ENCODE data around the gene UVSSA.

UVSSA gene

DNA sequence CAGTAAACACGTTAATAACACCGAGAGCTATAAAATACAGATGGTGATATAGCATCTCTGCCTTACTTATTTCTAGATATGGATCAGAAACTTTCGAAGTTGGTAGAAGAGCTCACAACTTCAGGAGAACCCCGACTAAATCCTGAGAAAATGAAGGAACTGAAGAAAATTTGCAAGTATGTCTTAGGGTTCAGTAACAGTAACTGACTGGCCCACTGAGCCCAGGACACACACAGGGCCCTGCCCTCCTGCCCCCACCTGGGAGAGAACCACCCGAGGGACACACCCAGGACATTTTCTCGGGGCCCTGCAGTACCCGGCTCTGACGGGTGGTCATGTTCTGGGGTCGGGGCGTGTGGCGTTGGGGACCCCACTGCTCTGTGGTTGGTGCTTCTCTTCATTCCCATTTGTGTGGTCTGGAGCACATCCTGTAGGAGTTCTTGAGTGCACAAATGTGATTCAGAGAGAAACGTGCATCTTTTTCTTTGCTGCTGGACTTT, 1.1 kb downstream of the UVSSA start:
- peak overlapping the region; percentile 75 for H3K4me3 ChIP-seq (ENCODE audit: low read depth, low read length)
- DNase-seq (ENCODE audit: low read depth) = no peak
- TF ChIP-seq, protein P1, sequence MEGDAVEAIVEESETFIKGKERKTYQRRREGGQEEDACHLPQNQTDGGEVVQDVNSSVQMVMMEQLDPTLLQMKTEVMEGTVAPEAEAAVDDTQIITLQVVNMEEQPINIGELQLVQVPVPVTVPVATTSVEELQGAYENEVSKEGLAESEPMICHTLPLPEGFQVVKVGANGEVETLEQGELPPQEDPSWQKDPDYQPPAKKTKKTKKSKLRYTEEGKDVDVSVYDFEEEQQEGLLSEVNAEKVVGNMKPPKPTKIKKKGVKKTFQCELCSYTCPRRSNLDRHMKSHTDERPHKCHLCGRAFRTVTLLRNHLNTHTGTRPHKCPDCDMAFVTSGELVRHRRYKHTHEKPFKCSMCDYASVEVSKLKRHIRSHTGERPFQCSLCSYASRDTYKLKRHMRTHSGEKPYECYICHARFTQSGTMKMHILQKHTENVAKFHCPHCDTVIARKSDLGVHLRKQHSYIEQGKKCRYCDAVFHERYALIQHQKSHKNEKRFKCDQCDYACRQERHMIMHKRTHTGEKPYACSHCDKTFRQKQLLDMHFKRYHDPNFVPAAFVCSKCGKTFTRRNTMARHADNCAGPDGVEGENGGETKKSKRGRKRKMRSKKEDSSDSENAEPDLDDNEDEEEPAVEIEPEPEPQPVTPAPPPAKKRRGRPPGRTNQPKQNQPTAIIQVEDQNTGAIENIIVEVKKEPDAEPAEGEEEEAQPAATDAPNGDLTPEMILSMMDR (IDR thresholded peaks at IDR 0.05; ENCODE audit: control insufficient read depth, extremely low read depth, insufficient read depth) = no peak

DNA sequence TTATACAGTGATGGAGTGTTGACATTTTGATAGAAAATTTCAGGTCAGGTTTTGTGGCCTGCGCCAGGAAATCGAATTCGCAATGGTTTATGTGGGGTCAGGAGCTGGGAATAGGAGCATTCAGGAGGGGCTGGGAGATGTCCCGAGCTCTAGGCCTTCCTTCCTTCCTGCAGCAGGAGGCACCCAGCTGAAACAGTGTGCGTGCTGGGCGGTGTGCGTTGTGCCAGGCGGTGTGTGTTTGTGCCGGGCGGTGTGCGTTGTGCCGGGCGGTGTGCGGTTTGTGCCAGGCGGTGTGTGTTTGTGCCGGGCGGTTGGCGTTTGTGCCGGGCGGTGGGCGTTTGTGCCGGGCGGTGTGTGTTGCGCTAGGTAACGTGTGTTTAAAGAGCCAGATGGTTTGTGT, 1.7 kb downstream of the UVSSA start:
- H3K4me3 ChIP-seq (ENCODE audit: low read depth, low read length) = peak overlapping the region; percentile 75
- TF ChIP-seq, protein P1 (IDR thresholded peaks at IDR 0.05; ENCODE audit: control insufficient read depth, extremely low read depth, insufficient read depth) = no peak
- DNase-seq (ENCODE audit: low read depth) = no peak

DNA sequence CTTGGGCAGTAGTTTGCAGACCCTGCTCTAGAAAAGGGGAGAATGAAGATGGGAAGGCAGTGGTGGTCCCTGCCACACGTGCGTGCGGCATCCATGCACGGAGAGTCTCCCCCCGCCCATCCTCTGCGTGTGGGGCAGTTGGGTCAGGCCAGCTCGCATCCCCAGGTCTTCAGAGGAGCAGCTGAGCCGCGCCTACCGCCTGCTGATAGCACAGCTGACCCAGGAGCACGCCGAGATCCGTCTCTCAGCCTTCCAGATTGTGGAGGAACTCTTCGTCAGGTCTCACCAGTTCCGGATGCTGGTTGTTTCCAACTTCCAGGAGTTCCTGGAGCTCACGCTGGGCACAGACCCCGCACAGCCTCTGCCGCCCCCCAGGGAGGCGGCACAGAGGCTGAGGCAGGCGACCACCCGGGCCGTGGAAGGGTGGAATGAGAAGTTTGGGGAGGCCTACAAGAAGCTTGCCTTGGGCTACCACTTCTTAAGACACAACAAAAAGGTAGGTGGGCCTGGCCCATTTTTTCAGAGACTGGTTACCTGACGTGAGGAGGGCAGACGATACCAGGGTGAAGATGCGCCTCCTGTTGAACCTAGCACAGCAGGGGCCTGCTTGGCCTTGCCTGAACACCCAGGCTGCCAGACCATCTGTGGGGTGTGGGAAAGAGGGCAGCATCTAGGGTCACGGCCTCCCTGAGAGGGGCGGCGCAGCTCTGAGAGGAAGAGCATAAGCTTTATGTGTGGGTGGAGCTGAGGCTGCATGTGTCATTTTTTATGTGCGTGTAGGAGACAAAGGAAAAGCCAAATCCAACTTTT, 2.6 kb downstream of the UVSSA start:
- H3K4me3 ChIP-seq (ENCODE audit: low read depth, low read length) = peak overlapping the region; percentile 75
- DNase-seq (ENCODE audit: low read depth) = no peak
- TF ChIP-seq, protein P1 (IDR thresholded peaks at IDR 0.05; ENCODE audit: control insufficient read depth, extremely low read depth, insufficient read depth) = no peak

DNA sequence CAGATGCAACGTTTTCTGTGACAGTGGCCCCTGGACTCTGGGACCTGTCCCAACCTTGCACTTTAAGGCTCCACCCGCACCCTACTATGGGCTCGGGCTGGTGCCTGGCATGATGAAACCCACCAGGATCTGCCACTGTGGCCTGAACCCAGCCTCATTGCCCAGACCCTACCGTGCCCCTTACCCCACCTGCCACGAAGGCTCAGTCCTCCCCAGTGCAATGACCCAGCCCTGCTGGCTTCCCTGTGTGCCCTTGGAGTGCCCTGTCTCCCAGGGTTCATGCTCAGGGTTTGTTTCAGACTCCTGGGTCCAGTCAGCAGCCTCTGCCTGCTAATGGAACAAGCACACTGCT, 3.1 kb downstream of the UVSSA start:
- H3K4me3 ChIP-seq (ENCODE audit: low read depth, low read length) = no peak overlapping the region
- TF ChIP-seq, protein P1 (IDR thresholded peaks at IDR 0.05; ENCODE audit: control insufficient read depth, extremely low read depth, insufficient read depth) = no peak
- DNase-seq (ENCODE audit: low read depth) = no peak

DNA sequence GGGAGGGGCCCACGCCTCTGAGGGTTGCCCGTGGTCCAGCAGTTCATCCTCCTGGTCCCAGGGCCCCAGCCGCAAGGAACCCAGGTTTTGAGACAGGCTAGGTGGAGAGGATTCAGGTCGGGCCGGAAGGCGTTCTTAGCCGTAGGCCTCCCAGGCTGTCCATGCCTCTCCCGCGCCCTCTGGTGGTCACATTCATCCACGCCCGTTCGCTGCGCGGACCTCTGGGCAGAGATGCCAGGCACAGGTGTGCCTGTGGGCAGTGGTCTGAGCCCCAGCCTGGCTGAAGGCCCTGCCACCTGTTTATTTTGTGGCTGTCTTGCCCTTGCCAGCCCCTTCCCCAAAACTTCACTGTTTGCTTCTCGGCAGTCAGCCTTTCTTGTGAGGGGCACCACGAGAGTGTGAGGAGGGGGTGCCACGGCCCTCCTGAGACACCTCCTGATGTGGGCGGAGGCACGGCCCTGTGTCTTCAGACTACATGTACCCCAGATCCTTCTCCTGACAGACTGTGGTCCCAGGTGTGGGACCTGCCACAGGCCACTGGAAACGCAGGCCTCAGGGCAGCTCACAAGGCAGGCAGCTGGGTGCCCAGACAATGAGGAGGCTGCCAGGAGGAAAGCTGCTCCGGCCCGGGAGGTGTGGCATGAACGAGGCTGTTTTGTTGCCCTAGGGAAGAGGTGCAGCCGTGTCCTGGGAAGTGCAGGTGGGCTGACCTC, 5.0 kb downstream of the UVSSA start:
- peak; percentile 46 for DNase-seq (ENCODE audit: low read depth)
- TF ChIP-seq, protein P1 (IDR thresholded peaks at IDR 0.05; ENCODE audit: control insufficient read depth, extremely low read depth, insufficient read depth) = peak; percentile 99

DNA sequence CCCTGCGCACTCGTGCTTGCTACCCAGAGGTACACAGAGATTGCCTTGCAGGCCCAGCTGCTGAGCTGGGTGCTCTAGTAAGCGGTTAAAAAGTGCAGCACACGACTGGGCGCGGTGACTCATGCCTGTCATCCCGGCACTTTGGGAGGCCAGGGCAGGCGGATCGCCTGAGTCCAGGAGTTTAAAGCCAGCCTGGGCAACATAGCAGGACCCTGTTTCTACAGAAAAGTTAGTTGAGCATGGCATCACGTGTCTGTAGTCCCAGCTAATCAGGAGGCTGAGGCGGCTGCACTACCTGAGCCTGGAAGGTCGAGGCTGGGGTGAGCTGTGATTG, 5.5 kb downstream of the UVSSA start:
- DNase-seq (ENCODE audit: low read depth) = no peak
- no peak overlapping the region for H3K4me3 ChIP-seq (ENCODE audit: low read depth, low read length)
- TF ChIP-seq, protein P1 (IDR thresholded peaks at IDR 0.05; ENCODE audit: control insufficient read depth, extremely low read depth, insufficient read depth) = no peak

More for the DNA sequence above, 5.0 kb downstream of the UVSSA start:
- no peak overlapping the region for H3K4me3 ChIP-seq (ENCODE audit: low read depth, low read length)

Data from LNCaP clone FGC (cell line).